ENCODE measurements around the gene IGFBP5.

The IGFBP5 gene

DNA sequence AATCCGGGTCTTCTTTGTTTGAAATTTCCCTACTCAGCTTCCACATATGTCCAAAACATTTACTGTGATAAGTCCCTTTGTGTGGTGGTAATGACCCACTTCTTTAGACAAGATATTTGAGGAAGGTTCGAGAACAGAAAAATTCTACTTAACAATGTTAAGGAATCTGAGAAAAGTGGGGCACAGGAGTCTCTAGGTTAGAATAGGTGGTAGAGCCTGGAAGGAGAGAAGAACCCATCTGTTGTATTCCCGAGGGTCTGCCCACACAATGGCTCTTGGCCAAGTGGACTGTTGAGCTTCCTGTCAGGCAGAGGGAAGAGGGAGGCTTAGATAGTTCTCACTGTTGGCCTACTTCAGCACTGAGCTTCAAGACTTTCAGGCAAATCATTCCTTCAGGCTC lies 57.9 kb downstream of the IGFBP5 start:
- no peak for TF ChIP-seq EGR1 (IDR thresholded peaks at IDR 0.05)
- TF ChIP-seq, protein P1, sequence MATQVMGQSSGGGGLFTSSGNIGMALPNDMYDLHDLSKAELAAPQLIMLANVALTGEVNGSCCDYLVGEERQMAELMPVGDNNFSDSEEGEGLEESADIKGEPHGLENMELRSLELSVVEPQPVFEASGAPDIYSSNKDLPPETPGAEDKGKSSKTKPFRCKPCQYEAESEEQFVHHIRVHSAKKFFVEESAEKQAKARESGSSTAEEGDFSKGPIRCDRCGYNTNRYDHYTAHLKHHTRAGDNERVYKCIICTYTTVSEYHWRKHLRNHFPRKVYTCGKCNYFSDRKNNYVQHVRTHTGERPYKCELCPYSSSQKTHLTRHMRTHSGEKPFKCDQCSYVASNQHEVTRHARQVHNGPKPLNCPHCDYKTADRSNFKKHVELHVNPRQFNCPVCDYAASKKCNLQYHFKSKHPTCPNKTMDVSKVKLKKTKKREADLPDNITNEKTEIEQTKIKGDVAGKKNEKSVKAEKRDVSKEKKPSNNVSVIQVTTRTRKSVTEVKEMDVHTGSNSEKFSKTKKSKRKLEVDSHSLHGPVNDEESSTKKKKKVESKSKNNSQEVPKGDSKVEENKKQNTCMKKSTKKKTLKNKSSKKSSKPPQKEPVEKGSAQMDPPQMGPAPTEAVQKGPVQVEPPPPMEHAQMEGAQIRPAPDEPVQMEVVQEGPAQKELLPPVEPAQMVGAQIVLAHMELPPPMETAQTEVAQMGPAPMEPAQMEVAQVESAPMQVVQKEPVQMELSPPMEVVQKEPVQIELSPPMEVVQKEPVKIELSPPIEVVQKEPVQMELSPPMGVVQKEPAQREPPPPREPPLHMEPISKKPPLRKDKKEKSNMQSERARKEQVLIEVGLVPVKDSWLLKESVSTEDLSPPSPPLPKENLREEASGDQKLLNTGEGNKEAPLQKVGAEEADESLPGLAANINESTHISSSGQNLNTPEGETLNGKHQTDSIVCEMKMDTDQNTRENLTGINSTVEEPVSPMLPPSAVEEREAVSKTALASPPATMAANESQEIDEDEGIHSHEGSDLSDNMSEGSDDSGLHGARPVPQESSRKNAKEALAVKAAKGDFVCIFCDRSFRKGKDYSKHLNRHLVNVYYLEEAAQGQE (IDR thresholded peaks at IDR 0.05; ENCODE audit: low read depth), result no peak
- no peak for TF ChIP-seq RAD21 (IDR thresholded peaks at IDR 0.05; ENCODE audit: low read depth)
- no peak for TF ChIP-seq YY1 (IDR thresholded peaks at IDR 0.05; ENCODE audit: low read depth)
- TF ChIP-seq MAX (IDR thresholded peaks at IDR 0.05), result no peak
- TF ChIP-seq CREB1 (IDR thresholded peaks at IDR 0.05; ENCODE audit: low read depth), result no peak
- no peak for TF ChIP-seq ZBTB7A (IDR thresholded peaks at IDR 0.05; ENCODE audit: low read depth)
- no peak for TF ChIP-seq TAF1 (IDR thresholded peaks at IDR 0.05; ENCODE audit: low read depth)
- no peak for TF ChIP-seq CEBPB (IDR thresholded peaks at IDR 0.05)
- no peak for TF ChIP-seq EP300 (IDR thresholded peaks at IDR 0.05; ENCODE audit: borderline replicate concordance)
- TF ChIP-seq TCF12 (IDR thresholded peaks at IDR 0.05; ENCODE audit: low read depth), result no peak
- TF ChIP-seq USF1 (IDR thresholded peaks at IDR 0.05), result no peak
- no peak for TF ChIP-seq FOXM1 (IDR thresholded peaks at IDR 0.05; ENCODE audit: borderline replicate concordance, low read depth)
- TF ChIP-seq TEAD4 (IDR thresholded peaks at IDR 0.05), result no peak
- TF ChIP-seq NFIC (IDR thresholded peaks at IDR 0.05), result no peak

DNA sequence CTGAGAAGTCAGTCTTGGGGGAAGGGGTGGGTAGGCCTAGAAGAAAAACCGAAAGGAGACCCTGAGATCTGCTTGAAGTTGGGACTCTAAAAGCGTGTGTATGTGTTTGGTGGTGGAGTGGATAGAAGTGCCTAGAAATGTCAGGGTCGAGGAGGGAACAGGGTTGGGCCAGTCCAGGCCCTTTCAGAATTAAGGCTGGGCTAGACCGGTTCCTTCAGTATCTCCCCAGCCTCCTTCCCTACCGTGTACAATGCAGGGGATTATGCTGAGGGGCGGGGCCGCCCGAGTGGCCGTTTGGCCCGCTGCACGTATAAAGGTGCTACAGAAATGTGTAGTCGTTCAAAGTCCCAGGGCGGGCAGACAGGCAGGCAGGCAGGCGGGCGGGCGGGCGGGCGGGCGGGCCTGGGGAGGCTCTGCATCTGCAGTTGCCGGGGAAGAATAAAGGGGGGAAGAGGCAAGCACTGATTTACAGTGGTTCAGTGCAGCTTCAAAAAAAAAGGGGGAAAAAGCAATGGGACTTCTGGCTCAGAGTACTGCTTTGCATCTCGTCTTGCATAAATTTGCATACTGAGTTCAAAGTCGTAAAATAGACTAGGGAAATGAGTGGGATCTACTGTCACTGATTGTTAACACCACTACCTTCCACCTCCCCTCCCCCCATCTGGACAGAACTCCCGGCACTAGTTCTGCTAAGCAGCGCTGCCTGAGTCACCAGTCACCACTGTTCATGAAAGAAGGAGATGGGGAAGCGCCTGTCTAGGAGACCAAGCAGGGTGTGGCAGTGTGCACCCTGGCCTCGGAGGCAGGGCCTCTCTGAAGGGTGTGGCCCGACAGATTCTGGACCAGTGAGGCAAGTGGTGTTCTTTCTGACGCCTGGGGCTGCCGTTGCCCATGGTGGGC lies 58.5 kb downstream of the IGFBP5 start:
- no peak for TF ChIP-seq MAX (IDR thresholded peaks at IDR 0.05)
- no peak for TF ChIP-seq FOXM1 (IDR thresholded peaks at IDR 0.05; ENCODE audit: borderline replicate concordance, low read depth)
- TF ChIP-seq USF1 (IDR thresholded peaks at IDR 0.05), result no peak
- TF ChIP-seq CREB1 (IDR thresholded peaks at IDR 0.05; ENCODE audit: low read depth), result no peak
- TF ChIP-seq, protein P1 (IDR thresholded peaks at IDR 0.05; ENCODE audit: low read depth), result no peak
- no peak for TF ChIP-seq RAD21 (IDR thresholded peaks at IDR 0.05; ENCODE audit: low read depth)

DNA sequence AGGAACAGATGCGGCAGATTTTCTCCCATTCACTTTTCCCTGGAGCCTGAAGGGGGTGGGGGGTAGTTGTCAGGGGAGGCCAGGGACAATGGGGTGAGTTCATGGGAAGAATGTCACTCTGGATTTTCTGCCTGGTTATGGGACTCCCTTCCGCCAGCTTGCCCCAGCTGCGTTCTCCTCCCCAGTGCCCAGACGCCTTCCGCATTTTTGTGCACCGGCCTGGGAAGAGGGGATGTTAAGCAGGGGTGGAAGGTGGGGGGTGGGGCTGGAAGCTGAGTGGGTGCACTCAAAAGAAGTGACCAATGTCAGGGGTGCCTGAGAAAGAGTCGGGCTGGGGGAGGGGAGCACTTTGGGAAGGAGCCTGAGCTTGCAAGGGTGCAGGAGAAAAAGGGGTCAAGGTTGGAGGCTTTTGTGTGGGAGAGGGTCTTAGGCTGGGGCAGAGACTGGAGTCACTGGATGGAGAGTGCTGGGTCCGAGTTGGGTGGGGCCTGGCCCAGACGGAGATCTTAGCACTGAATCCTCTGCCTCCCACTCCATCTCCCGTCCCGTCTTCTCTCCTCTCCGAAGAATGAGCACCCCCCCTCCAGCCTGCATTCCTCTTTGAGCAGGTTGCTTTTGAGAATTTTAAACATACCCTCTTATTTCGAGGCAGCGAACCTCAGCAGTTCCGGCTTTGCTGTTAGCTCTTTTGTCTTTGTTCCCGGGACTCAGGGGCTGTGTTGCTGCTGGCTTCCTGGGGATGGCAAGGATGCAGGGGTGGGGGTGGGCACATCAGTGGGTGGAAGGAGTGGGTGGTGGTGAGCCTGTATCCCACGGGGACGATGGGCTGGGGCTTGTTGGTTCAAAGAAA lies 59.4 kb downstream of the IGFBP5 start:
- TF ChIP-seq YY1 (IDR thresholded peaks at IDR 0.05; ENCODE audit: low read depth), result no peak
- no peak for TF ChIP-seq TAF1 (IDR thresholded peaks at IDR 0.05; ENCODE audit: low read depth)
- TF ChIP-seq MAX (IDR thresholded peaks at IDR 0.05), result no peak
- TF ChIP-seq FOXM1 (IDR thresholded peaks at IDR 0.05; ENCODE audit: borderline replicate concordance, low read depth), result no peak
- TF ChIP-seq EP300 (IDR thresholded peaks at IDR 0.05; ENCODE audit: borderline replicate concordance), result no peak
- TF ChIP-seq, protein P1 (IDR thresholded peaks at IDR 0.05; ENCODE audit: low read depth), result no peak
- TF ChIP-seq CEBPB (IDR thresholded peaks at IDR 0.05), result no peak
- no peak for TF ChIP-seq USF1 (IDR thresholded peaks at IDR 0.05)
- no peak for TF ChIP-seq NFIC (IDR thresholded peaks at IDR 0.05)
- TF ChIP-seq ZBTB7A (IDR thresholded peaks at IDR 0.05; ENCODE audit: low read depth), result no peak
- TF ChIP-seq CREB1 (IDR thresholded peaks at IDR 0.05; ENCODE audit: low read depth), result no peak
